OCI-LY7 (cell line): ENCODE results near the gene CRK.

ENCODE experiments used
- CTCF ChIP-seq: fragments of 200-600 bp; sonication (generic); conservative IDR thresholded peaks from 2 replicates; pipeline ENCODE4 v1.5.1; 2014; ENCODE audit warnings: mild to moderate bottlenecking, antibody characterized with exemption, low read length, moderate library complexity, mixed read lengths
- EZH2phosphoT487 ChIP-seq: fragments of 200-600 bp; sonication (generic); IDR thresholded peaks from 2 replicates; pipeline ENCODE4 v1.6.1; 2018; ENCODE audit warnings: low read depth, borderline replicate concordance, mild to moderate bottlenecking, mixed run types, antibody characterized with exemption, low read length, moderate library complexity, mixed read lengths

GRCh38 chr17:1497831-1498230 is 41.8 kb upstream of the CRK start:
- TF ChIP-seq CTCF (no peak), EZH2phosphoT487 (no peak)
